Ovary (tissue), 9 donors: ENCODE measurements around the gene RASL12. TPM values are rescaled to one million over a fixed set of nuclear protein-coding genes. Genes with fewer than 3 reads are reported as not detected.

Experiments
- DNase-seq, 5 donors: peaks; one replicate each; pipeline ENCODE4 v3.0.0-alpha.2; 2019 to 2020
- H3K27ac ChIP-seq, 2 donors: fragments of 200-600 bp; one replicate each; pipeline versions ENCODE4 v1.5.1 to v1.8.0; 2019 to 2022
- H3K27me3 ChIP-seq: fragments of 200-600 bp; one replicate; pipeline ENCODE4 v1.8.0; 2022
- H3K36me3 ChIP-seq: fragments of 200-600 bp; sonication (generic); one replicate; pipeline ENCODE4 v1.5.1; 2019
- H3K4me1 ChIP-seq: one replicate; pipeline ENCODE4 v1.8.1; 2013; ENCODE audit warnings: mild to moderate bottlenecking, moderate library complexity; ENCODE audit not compliant: insufficient read depth
- H3K4me3 ChIP-seq: fragments of 200-600 bp; sonication (generic); one replicate; pipeline ENCODE4 v1.5.1; 2017
- H3K9me3 ChIP-seq, 2 donors: fragments of 200-600 bp in 1 of 2; sonication (generic) in 1 of 2; one replicate each; pipeline versions ENCODE4 v1.5.1 to v1.8.1; 2013 to 2019; ENCODE audit warnings: mild to moderate bottlenecking in 1 of 2, moderate library complexity in 1 of 2
- EP300 ChIP-seq: sonication (generic); formaldehyde crosslinking; IDR thresholded peaks from one replicate; pipeline ENCODE4 v1.6.1; 2017; ENCODE audit warnings: antibody characterized with exemption
- POLR2A ChIP-seq: fragments of 450-650 bp; IDR thresholded peaks from one replicate; pipeline ENCODE4 v1.6.1; 2017; ENCODE audit warnings: antibody characterized with exemption, mild to moderate bottlenecking, moderate library complexity
- WGBS, 3 donors: extraction: QIAGEN DNeasy Blood & Tissue Kit in 1 of 3; methylation state at CpG; one replicate each; pipeline versions ENCODE4 v1.1.5 to v1.1.7; 2013 to 2017; 5-methylcytosine and 5-hydroxymethylcytosine counted together
- intact Hi-C, 4 donors: fragments of 100-400 bp; cut with DNase I; formaldehyde crosslinking; loops; one replicate each; pipeline versions ENCODE4 v1.11.0 to v1.15.1; 2022 to 2023
- polyA plus RNA-seq, 2 donors: library from polyadenylated mRNA; stranded (reverse); fragments of 200-250 nt in 1 of 2; fragments of 350-450 nt in 1 of 2; fragmentation: Illumina TruSeq in 1 of 2; extraction: RNeasy Lipid Tissue Mini Kit (QIAGEN cat#74804) in 1 of 2; gene quantifications; one replicate each; pipeline ENCODE4 v1.2.3, GENCODE V29; 2013 to 2014
- total RNA-seq, 7 donors: library from RNA; depleted of rRNA in 2 of 7; stranded (reverse); fragments of >200 nt in 2 of 7; fragmentation: NEBNext Ultra II Directional in 3 of 7; extraction: Animal tissue kit (Norgen Biotek cat#: 25700) in 3 of 7; gene quantifications; one replicate each; pipeline versions ENCODE4 v1.1.0 to v1.2.4, GENCODE V29; 2016 to 2023
- TF ChIP-seq, protein P1 (sequence below), 3 donors: fragments of 450-650 bp in 2 of 3; fragments of 200-600 bp in 1 of 3; IDR thresholded peaks; one replicate each; pipeline versions ENCODE4 v1.5.1 to v1.8.0; 2016 to 2022; ENCODE audit warnings: antibody characterized with exemption in 3 of 3, mild to moderate bottlenecking in 1 of 3
- donor health status: DM: no; HTN: no; CAD: no; lungs with moderate emphysema.
- donor health status: DM: no; HTN: no; CAD: no.
- donor health status: Bipolar disorder and iron deficiency.
- donor health status: DM: yes; HTN: yes; CAD: no.
- donor health status: DM: no; HTN: no; CAD: no.
- donor health status: DM: yes; HTN: yes; CAD: no.

Gene RASL12
- total and polyA plus RNA-seq, 9 donors: 4.8 to 31.1 (median 17.4) TPM

- Histone ChIP-seq H3K4me1 (peaks cover 4% of the 10 kb centered on the region), H3K27ac (no peak overlapping the region), H3K9me3 (no peaks in the 10 kb centered on the region), H3K36me3 (no peaks in the 10 kb centered on the region), H3K27me3 (no peaks in the 10 kb centered on the region), H3K4me3 (no peak overlapping the region)
- no peak for DNase-seq
- 18 to 19% (median 18%) methylated on average over 7 of the region's 7 CpGs for WGBS, 3 donors
- TF ChIP-seq, protein P1, sequence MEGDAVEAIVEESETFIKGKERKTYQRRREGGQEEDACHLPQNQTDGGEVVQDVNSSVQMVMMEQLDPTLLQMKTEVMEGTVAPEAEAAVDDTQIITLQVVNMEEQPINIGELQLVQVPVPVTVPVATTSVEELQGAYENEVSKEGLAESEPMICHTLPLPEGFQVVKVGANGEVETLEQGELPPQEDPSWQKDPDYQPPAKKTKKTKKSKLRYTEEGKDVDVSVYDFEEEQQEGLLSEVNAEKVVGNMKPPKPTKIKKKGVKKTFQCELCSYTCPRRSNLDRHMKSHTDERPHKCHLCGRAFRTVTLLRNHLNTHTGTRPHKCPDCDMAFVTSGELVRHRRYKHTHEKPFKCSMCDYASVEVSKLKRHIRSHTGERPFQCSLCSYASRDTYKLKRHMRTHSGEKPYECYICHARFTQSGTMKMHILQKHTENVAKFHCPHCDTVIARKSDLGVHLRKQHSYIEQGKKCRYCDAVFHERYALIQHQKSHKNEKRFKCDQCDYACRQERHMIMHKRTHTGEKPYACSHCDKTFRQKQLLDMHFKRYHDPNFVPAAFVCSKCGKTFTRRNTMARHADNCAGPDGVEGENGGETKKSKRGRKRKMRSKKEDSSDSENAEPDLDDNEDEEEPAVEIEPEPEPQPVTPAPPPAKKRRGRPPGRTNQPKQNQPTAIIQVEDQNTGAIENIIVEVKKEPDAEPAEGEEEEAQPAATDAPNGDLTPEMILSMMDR (IDR thresholded peaks at IDR 0.05): no peak
- TF ChIP-seq POLR2A: no peak
- no peak for TF ChIP-seq EP300
- intact Hi-C loops: loop anchor here in 2 of 4 donors (10.0 kb wide), 1 partner anchor 48 kb away; no protein-coding TSS in a partner anchor
Measured at GRCh38 chr15:65082303-65082953, 14.6 kb upstream of the RASL12 start.

DNA sequence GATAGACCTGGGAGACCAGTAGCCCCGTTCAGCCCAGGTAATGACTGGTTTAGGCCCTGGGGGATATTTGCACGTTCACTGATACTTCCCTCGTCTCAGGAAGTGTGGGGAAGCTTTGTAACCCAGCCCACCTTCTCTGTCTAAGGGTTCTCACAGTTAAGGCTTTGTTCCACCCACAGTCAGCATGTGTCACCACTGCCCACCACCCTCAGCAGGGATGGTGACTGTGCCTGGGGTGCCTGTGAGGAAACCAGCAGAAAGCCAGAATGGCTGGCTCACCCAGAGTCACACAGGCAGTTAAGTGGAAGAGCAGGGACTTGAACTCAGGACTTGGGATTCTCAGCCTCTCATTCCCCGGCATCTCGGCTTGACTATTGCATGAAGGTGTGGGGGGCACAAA is 14.0 kb upstream of the RASL12 start:
- TF ChIP-seq EP300: no peak
- no peak for TF ChIP-seq POLR2A
- TF ChIP-seq, protein P1 (IDR thresholded peaks at IDR 0.05): no peak
- Histone ChIP-seq H3K36me3 (no peaks in the 10 kb centered on the region), H3K4me3 (no peak overlapping the region), H3K9me3 (no peaks in the 10 kb centered on the region), H3K27ac (no peak overlapping the region), H3K4me1 (peaks cover 4% of the 10 kb centered on the region), H3K27me3 (no peaks in the 10 kb centered on the region)
- 80 to 87% (median 84%) methylated on average over 5 of the region's 5 CpGs for WGBS, 3 donors
- DNase-seq: no peak
- intact Hi-C loops: loop anchor here in 3 of 4 donors (2.0 to 10.0 kb wide), 2 partner anchors 27 to 47 kb away; no protein-coding TSS in a partner anchor

- H3K36me3 ChIP-seq: no peaks in the 10 kb centered on the region
- TF ChIP-seq POLR2A: no peak
- no peak for TF ChIP-seq EP300
- H3K9me3 ChIP-seq: no peaks in the 10 kb centered on the region
- H3K27ac ChIP-seq: no peak overlapping the region
- 56 to 59% (median 56%) methylated on average over 6 of the region's 6 CpGs for WGBS, 3 donors
- no peak for DNase-seq
- no peaks in the 10 kb centered on the region for H3K27me3 ChIP-seq
- intact Hi-C loops: loop anchor here in 3 of 4 donors (2.0 to 10.0 kb wide), 2 partner anchors 26 to 46 kb away; no protein-coding TSS in a partner anchor
- H3K4me1 ChIP-seq: peaks cover 4% of the 10 kb centered on the region
- H3K4me3 ChIP-seq: no peak overlapping the region
Measured at GRCh38 chr15:65081270-65081669, 13.5 kb upstream of the RASL12 start.

DNA sequence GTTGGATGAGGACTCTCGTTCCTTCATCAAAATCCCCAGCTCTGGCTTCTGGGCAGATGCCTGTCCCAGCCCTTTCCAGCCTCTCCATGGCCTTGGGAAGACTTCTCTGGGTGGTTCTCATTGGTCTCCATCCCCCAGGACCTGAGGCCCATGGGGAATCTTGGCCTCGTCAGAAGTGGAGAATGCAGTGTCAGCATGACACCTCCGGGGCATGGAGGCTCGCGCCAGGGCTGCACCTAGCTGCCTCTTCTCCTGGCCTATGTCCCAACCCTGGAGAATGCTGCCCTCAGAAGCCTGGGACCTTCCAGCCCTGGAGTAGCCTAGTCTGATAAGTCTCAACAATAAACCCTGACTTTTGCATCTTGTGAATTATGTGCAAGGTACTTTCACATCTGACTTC is 11.8 kb upstream of the RASL12 start:
- TF ChIP-seq EP300 (no peak), POLR2A (no peak)
- TF ChIP-seq, protein P1 (IDR thresholded peaks at IDR 0.05): no peak
- H3K27ac ChIP-seq: no peak overlapping the region
- no peak for DNase-seq
- peaks cover 2% of the 10 kb centered on the region for H3K4me1 ChIP-seq
- intact Hi-C loops: loop anchor here in 2 of 4 donors (2.0 kb wide), 1 partner anchor 25 kb away; no protein-coding TSS in a partner anchor
- no peaks in the 10 kb centered on the region for H3K27me3 ChIP-seq
- no peak overlapping the region for H3K4me3 ChIP-seq
- 86 to 94% (median 89%) methylated on average over 5 of the region's 5 CpGs for WGBS, 3 donors
- no peaks in the 10 kb centered on the region for H3K9me3 ChIP-seq
- H3K36me3 ChIP-seq: no peaks in the 10 kb centered on the region

DNA sequence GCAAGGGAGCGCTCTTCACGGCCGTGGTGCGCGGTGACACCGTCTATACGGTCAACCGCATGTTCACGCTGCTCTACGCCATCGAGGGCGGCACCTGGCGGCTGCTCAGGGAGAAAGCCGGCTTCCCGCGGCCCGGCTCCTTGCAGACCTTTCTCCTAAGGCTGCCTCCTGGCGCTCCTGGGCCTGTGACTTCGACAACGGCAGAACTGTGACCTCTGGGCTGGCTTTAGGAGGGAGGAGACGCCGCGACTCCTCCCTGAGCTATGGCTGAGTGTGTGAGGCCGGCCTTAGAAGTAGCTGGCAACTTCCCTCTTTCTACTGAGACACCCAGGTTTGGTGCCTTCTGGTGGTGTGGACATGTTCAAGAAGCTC is 10.2 kb upstream of the RASL12 start:
- no peak for TF ChIP-seq POLR2A
- TF ChIP-seq, protein P1 (IDR thresholded peaks at IDR 0.05): peak; percentile 35 to 70 (median 56)
- Histone ChIP-seq H3K36me3 (no peaks in the 10 kb centered on the region), H3K4me1 (peaks cover 2% of the 10 kb centered on the region), H3K4me3 (no peak overlapping the region), H3K27me3 (no peaks in the 10 kb centered on the region), H3K27ac (no peak overlapping the region), H3K9me3 (no peaks in the 10 kb centered on the region)
- WGBS, 3 donors: 13 to 25% (median 17%) methylated on average over 23 to 24 of the region's 24 CpGs
- DNase-seq: peak; percentile 66 to 86 (median 77)
- intact Hi-C loops: loop anchor here in 2 of 4 donors (2.0 kb wide), 1 partner anchor 23 kb away; no protein-coding TSS in a partner anchor
